Keratinocyte (primary cell): Measurements from ENCODE around the gene CDYL2. TPM values are rescaled to one million over a fixed set of nuclear protein-coding genes. Genes with fewer than 3 reads are reported as not detected.

Source experiments
- DNase-seq: peaks from one replicate; pipeline ENCODE4 v3.0.0-alpha.2; 2011; ENCODE audit warnings: low read depth, missing footprints, low spot score
- FAIRE-seq: peaks from 2 replicates; lab custom pipeline; 2011; peaks lifted over from hg19 to GRCh38; lab: Jason Lieb, UNC
- H2AFZ ChIP-seq: 2 replicates; pipeline ENCODE4 v1.6.0; 2012; ENCODE audit warnings: low read length, control low read depth, inconsistent platforms; ENCODE audit not compliant: control insufficient read depth
- H3K27ac ChIP-seq: 2 replicates; pipeline ENCODE4 v1.5.1; 2011; ENCODE audit warnings: low read length; ENCODE audit not compliant: control insufficient read depth, insufficient read depth
- H3K27me3 ChIP-seq: 3 replicates; pipeline ENCODE4 v1.6.0; 2011; ENCODE audit warnings: low read length; ENCODE audit not compliant: control insufficient read depth, insufficient read depth; ENCODE audit errors: extremely low read depth
- H3K36me3 ChIP-seq, 2 experiments: 2 replicates in 1 of 2; 3 replicates in 1 of 2; pipeline ENCODE4 v1.5.1; 2011; ENCODE audit warnings: low read length in 2 of 2, mild to moderate bottlenecking in 1 of 2; ENCODE audit not compliant: control insufficient read depth in 2 of 2, insufficient read depth in 2 of 2; ENCODE audit errors: extremely low read depth in 1 of 2
- H3K4me1 ChIP-seq: 3 replicates; pipeline ENCODE4 v1.5.1; 2011; ENCODE audit warnings: low read length; ENCODE audit not compliant: control insufficient read depth, insufficient read depth; ENCODE audit errors: extremely low read depth
- H3K4me2 ChIP-seq: 3 replicates; pipeline ENCODE4 v1.6.0; 2011; ENCODE audit warnings: low read depth, low read length; ENCODE audit not compliant: control insufficient read depth, insufficient read depth; ENCODE audit errors: extremely low read depth
- H3K4me3 ChIP-seq, 3 experiments: fragments of 200-600 bp in 1 of 3; sonication (generic) in 1 of 3; 2 replicates in 2 of 3; 3 replicates in 1 of 3; pipeline ENCODE4 v1.5.1; 2011 to 2016; ENCODE audit warnings: low read length in 3 of 3, mild to moderate bottlenecking in 3 of 3, control low read depth in 2 of 3, inconsistent platforms in 1 of 3, low read depth in 1 of 3, mixed read lengths in 1 of 3, mixed run types in 1 of 3, moderate library complexity in 1 of 3; ENCODE audit not compliant: control insufficient read depth in 2 of 3, insufficient read depth in 2 of 3; ENCODE audit errors: extremely low read depth in 1 of 3
- H3K79me2 ChIP-seq: 2 replicates; pipeline ENCODE4 v1.6.0; 2012; ENCODE audit warnings: low read length; ENCODE audit not compliant: control insufficient read depth, insufficient read depth
- H3K9ac ChIP-seq: 3 replicates; pipeline ENCODE4 v1.6.0; 2011; ENCODE audit warnings: low read length; ENCODE audit not compliant: control insufficient read depth, insufficient read depth; ENCODE audit errors: extremely low read depth
- H3K9me1 ChIP-seq: 3 replicates; pipeline ENCODE4 v1.6.0; 2011; ENCODE audit warnings: low read length; ENCODE audit not compliant: control insufficient read depth, insufficient read depth; ENCODE audit errors: extremely low read depth
- H3K9me3 ChIP-seq: 2 replicates; pipeline ENCODE4 v1.5.1; 2012; ENCODE audit warnings: low read depth, low read length; ENCODE audit not compliant: control insufficient read depth
- H4K20me1 ChIP-seq: 3 replicates; pipeline ENCODE4 v1.6.0; 2011; ENCODE audit warnings: low read length; ENCODE audit not compliant: control insufficient read depth, insufficient read depth; ENCODE audit errors: extremely low read depth
- CTCF ChIP-seq, 3 experiments: IDR thresholded peaks in 1 of 3; conservative IDR thresholded peaks in 1 of 3; optimal IDR thresholded peaks in 1 of 3; 2 replicates in 2 of 3; 3 replicates in 1 of 3; pipeline versions ENCODE3 to v1.5.1; 2011; ENCODE audit warnings: low read length in 3 of 3, mild to moderate bottlenecking in 3 of 3, moderate library complexity in 2 of 3, control low read depth in 1 of 3, inconsistent platforms in 1 of 3; ENCODE audit not compliant: insufficient read depth in 2 of 3; ENCODE audit errors: extremely low read depth in 1 of 3
- EZH2 ChIP-seq: IDR thresholded peaks from one replicate; pipeline ENCODE4 v1.6.1; 2012; ENCODE audit warnings: inconsistent platforms, mild to moderate bottlenecking, low read length, moderate library complexity
- dilution Hi-C: fragments of 300-500 bp; cut with MboI; formaldehyde crosslinking; loops from one replicate; pipeline ENCODE4 v1.7.0; 2020; ENCODE audit warnings: low sequenced_read_pairs; ENCODE audit not compliant: extremely low pct_ligation_motif_present
- polyA plus RNA-seq, 5 experiments: library from polyadenylated mRNA; depleted of rRNA in 3 of 5; stranded (reverse) in 3 of 5; stranded (forward) in 1 of 5; unstranded in 1 of 5; fragments of >200 nt; gene quantifications; 1 replicate in 1 of 5; 2 replicates in 3 of 5; 3 replicates in 1 of 5; pipeline versions ENCODE4 v1.2.1 to v1.2.3, GENCODE V29; 2011 to 2012; ENCODE audit warnings: missing spikeins in 2 of 5, low read depth in 1 of 5, low replicate concordance in 1 of 5

CDYL2 gene
- polyA plus RNA-seq, 1 donor (not counting 4 experiments of a cell fraction or from before 2014, with no cell fraction given) = 2.0 TPM

GRCh38 chr16:80775450-80775849 lies 28.9 kb downstream of the CDYL2 start:
- Histone ChIP-seq H3K27me3 (no peaks in the 10 kb centered on the region), H3K27ac (no peak overlapping the region), H3K9me3 (no peaks in the 10 kb centered on the region), H3K9ac (no peak overlapping the region), H3K4me3 (no peak overlapping the region), H3K9me1 (no peaks in the 10 kb centered on the region), H3K4me2 (no peak overlapping the region), H2AFZ (no peak overlapping the region), H3K79me2 (no peaks in the 10 kb centered on the region), H4K20me1 (no peaks in the 10 kb centered on the region), H3K36me3 (no peaks in the 10 kb centered on the region), H3K4me1 (no peaks in the 10 kb centered on the region)
- no peak for DNase-seq
- no peak for FAIRE-seq
- no peak for TF ChIP-seq EZH2
- no peak for TF ChIP-seq CTCF (optimal IDR thresholded peaks at IDR 0.05 in 1 of 3, IDR thresholded peaks at IDR 0.05 in 1 of 3, conservative IDR thresholded peaks at IDR 0.05 in 1 of 3; ENCODE audit: extremely low read depth in 1 of 3, insufficient read depth in 2 of 3, low read length in 3 of 3)
- dilution Hi-C loops = no loop called here

- H3K27me3 ChIP-seq = no peaks in the 10 kb centered on the region
- no peaks in the 10 kb centered on the region for H3K36me3 ChIP-seq
- no peak overlapping the region for H3K27ac ChIP-seq
- no peaks in the 10 kb centered on the region for H3K4me1 ChIP-seq
- FAIRE-seq (no peak), DNase-seq (no peak)
- H3K79me2 ChIP-seq = no peaks in the 10 kb centered on the region
- H3K4me3 ChIP-seq = no peak overlapping the region
- H2AFZ ChIP-seq = no peak overlapping the region
- TF ChIP-seq EZH2 (no peak), CTCF (optimal IDR thresholded peaks at IDR 0.05 in 1 of 3, IDR thresholded peaks at IDR 0.05 in 1 of 3, conservative IDR thresholded peaks at IDR 0.05 in 1 of 3; ENCODE audit: extremely low read depth in 1 of 3, insufficient read depth in 2 of 3, low read length in 3 of 3) (no peak)
- no peak overlapping the region for H3K4me2 ChIP-seq
- dilution Hi-C loops = no loop called here
- no peaks in the 10 kb centered on the region for H3K9me1 ChIP-seq
- H3K9me3 ChIP-seq = no peaks in the 10 kb centered on the region
- no peak overlapping the region for H3K9ac ChIP-seq
- no peaks in the 10 kb centered on the region for H4K20me1 ChIP-seq
Measured at GRCh38 chr16:80766798-80767197, 37.6 kb downstream of the CDYL2 start.
